Endothelial cell (in vitro differentiated cells): ENCODE measurements around the gene TMTC1. TPM values are rescaled to one million over a fixed set of nuclear protein-coding genes. Genes with fewer than 3 reads are reported as not detected.

ENCODE experiments used
- DNase-seq: peaks from one replicate; pipeline ENCODE4 v3.0.0; 2021; ENCODE audit warnings: low spot score
- H3K27ac Mint-ChIP-seq: one replicate; pipeline ENCODE4 v1.8.0; 2021; ENCODE audit warnings: mixed read lengths, inconsistent platforms; ENCODE audit not compliant: unreplicated experiment
- H3K27me3 Mint-ChIP-seq: one replicate; pipeline ENCODE4 v1.8.0; 2021; ENCODE audit warnings: mild to moderate bottlenecking, moderate library complexity, mixed read lengths, inconsistent platforms; ENCODE audit not compliant: unreplicated experiment
- H3K36me3 Mint-ChIP-seq: one replicate; pipeline ENCODE4 v1.8.0; 2021; ENCODE audit warnings: mild to moderate bottlenecking, low read depth, mixed read lengths, inconsistent platforms; ENCODE audit not compliant: unreplicated experiment
- H3K4me1 Mint-ChIP-seq: one replicate; pipeline ENCODE4 v1.8.0; 2021; ENCODE audit warnings: mild to moderate bottlenecking, mixed read lengths, inconsistent platforms; ENCODE audit not compliant: unreplicated experiment
- H3K4me3 Mint-ChIP-seq: one replicate; pipeline ENCODE4 v1.8.0; 2021; ENCODE audit warnings: mild to moderate bottlenecking, mixed read lengths, inconsistent platforms; ENCODE audit not compliant: unreplicated experiment
- H3K9me3 Mint-ChIP-seq: one replicate; pipeline ENCODE4 v1.8.0; 2021; ENCODE audit warnings: mixed read lengths, inconsistent platforms; ENCODE audit not compliant: unreplicated experiment
- total RNA-seq: library from RNA; stranded (reverse); fragmentation: NEBNext Ultra II Directional; extraction: Animal tissue kit (Norgen Biotek cat#: 25700); gene quantifications from one replicate; pipeline ENCODE4 v1.2.1, GENCODE V29; 2021; ENCODE audit not compliant: unreplicated experiment
- TF ChIP-seq, protein P1 (sequence below): fragments of 200-600 bp; sonication (generic); IDR thresholded peaks from one replicate; pipeline ENCODE4 v1.5.0; 2021; ENCODE audit warnings: antibody characterized with exemption; ENCODE audit not compliant: unreplicated experiment

Gene TMTC1
- total RNA-seq, 1 donor from 2014 or later, result 0.95 TPM

DNA sequence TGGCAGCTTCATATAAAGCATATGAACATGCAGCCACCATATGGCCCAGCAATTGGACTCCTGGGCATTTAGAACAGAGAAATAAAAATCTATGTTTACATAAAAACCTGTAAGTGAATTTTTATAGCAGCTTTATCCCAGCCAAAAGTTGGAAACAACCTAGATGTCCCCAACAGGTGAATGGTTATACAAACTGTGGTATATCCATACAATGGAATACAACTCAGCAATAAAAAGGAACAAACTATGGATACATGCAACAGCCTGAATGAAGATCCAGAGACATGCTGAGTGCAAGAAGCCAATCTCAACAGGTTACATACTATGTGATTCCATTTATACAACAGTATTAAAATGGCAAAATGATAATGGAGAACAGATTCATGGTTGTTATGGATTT lies 3.7 kb downstream of the TMTC1 start:
- TF ChIP-seq, protein P1, sequence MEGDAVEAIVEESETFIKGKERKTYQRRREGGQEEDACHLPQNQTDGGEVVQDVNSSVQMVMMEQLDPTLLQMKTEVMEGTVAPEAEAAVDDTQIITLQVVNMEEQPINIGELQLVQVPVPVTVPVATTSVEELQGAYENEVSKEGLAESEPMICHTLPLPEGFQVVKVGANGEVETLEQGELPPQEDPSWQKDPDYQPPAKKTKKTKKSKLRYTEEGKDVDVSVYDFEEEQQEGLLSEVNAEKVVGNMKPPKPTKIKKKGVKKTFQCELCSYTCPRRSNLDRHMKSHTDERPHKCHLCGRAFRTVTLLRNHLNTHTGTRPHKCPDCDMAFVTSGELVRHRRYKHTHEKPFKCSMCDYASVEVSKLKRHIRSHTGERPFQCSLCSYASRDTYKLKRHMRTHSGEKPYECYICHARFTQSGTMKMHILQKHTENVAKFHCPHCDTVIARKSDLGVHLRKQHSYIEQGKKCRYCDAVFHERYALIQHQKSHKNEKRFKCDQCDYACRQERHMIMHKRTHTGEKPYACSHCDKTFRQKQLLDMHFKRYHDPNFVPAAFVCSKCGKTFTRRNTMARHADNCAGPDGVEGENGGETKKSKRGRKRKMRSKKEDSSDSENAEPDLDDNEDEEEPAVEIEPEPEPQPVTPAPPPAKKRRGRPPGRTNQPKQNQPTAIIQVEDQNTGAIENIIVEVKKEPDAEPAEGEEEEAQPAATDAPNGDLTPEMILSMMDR, result no peak
- no peak for DNase-seq
- H3K36me3 Mint-ChIP-seq, result peaks cover 3% of the 10 kb centered on the region
- no peak overlapping the region for H3K4me3 Mint-ChIP-seq
- peaks cover 1% of the 10 kb centered on the region for H3K9me3 Mint-ChIP-seq
- peaks cover 5% of the 10 kb centered on the region for H3K27me3 Mint-ChIP-seq
- no peak overlapping the region for H3K27ac Mint-ChIP-seq
- H3K4me1 Mint-ChIP-seq, result peaks cover 3% of the 10 kb centered on the region

DNA sequence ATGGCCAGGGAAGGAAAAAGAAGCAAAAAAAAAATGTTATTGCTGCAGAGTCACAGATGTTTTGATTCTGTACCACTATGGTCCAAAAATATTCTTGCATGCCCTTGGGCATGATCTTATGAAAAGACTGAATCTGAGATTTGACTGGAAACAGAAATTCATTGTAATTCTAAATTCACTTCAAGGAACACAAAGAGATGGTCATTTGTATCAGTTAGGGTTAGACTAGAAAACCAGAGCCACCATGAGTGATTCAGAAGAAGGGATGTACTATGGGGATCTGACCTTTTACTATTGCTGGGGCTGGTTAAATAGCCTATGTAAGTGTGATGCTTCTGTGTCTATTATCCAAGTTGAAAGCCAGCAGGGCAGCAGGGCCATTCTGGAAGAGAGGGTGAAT lies 5.2 kb downstream of the TMTC1 start:
- H3K9me3 Mint-ChIP-seq, result peaks cover 7% of the 10 kb centered on the region
- no peak for DNase-seq
- TF ChIP-seq, protein P1, result no peak
- H3K4me1 Mint-ChIP-seq, result no peaks in the 10 kb centered on the region
- peaks cover 3% of the 10 kb centered on the region for H3K36me3 Mint-ChIP-seq
- H3K4me3 Mint-ChIP-seq, result no peak overlapping the region
- no peak overlapping the region for H3K27ac Mint-ChIP-seq
- peaks cover 5% of the 10 kb centered on the region for H3K27me3 Mint-ChIP-seq

DNA sequence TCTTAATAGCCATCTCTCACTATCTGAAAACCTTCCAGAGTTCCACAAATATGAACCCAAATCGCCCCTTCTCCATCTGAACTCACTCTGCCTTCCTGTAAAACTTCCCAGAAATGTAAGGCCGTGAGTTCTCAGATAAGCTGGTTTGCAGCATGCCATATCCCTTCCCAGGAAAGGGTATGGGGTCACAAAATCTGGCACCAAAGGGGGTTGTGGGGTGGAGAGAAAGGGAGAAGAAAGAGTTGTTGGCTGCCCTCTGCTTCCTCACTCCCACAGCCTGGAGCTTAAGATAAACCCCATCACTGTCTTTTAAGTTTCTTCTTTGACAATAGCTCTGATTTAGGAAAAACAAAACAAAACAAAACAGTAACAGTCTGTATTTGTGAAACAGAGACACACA lies 10.7 kb downstream of the TMTC1 start:
- peaks cover 7% of the 10 kb centered on the region for H3K9me3 Mint-ChIP-seq
- no peaks in the 10 kb centered on the region for H3K4me1 Mint-ChIP-seq
- peaks cover 3% of the 10 kb centered on the region for H3K36me3 Mint-ChIP-seq
- no peaks in the 10 kb centered on the region for H3K27me3 Mint-ChIP-seq
- H3K27ac Mint-ChIP-seq, result no peak overlapping the region
- H3K4me3 Mint-ChIP-seq, result no peak overlapping the region
- no peak for DNase-seq
- TF ChIP-seq, protein P1, result no peak

DNA sequence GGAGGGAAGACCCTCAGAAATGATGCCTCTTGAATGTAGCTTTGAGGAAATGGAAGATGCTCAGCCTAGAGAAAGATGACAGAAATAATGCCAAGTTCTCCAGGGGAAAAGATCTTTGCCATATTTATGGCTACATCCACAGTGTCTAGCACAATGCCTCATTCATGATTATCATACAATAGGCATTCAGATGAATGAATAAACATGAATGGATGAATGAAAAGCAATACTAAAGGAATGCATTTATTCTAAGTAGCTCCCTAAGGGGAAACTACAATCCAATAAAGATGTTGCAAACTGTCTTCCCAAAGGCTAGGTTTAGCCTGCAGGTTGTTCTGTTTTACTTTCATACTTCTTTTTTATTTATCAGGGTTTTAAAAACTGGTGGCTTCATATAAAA lies 12.0 kb downstream of the TMTC1 start:
- Mint-ChIP-seq H3K4me3 (no peak overlapping the region), H3K4me1 (no peaks in the 10 kb centered on the region), H3K27me3 (no peaks in the 10 kb centered on the region), H3K27ac (no peak overlapping the region), H3K9me3 (peaks cover 7% of the 10 kb centered on the region), H3K36me3 (peaks cover 3% of the 10 kb centered on the region)
- no peak for DNase-seq
- TF ChIP-seq, protein P1, result no peak

DNA sequence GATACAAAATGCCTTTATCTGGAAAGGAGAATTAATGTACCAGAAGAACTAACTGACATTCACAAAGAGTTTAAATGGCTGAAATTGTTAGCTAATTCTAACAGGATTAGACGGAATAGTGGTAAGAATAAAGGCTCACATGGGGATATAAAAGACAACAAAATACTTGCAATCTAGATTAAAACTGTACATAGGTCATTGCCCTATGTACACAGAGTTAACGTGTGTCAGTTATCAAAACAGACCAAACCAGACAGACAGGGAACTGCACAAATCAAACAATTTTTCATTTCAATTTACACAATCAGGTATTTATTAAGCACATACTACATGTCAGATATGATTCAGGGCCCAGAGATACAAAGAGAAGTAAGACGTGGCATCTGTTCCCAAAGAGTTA lies 12.6 kb downstream of the TMTC1 start:
- DNase-seq, result no peak
- Mint-ChIP-seq H3K27me3 (no peaks in the 10 kb centered on the region), H3K9me3 (peaks cover 7% of the 10 kb centered on the region), H3K27ac (no peak overlapping the region), H3K4me3 (no peak overlapping the region), H3K4me1 (no peaks in the 10 kb centered on the region), H3K36me3 (peaks cover 3% of the 10 kb centered on the region)
- TF ChIP-seq, protein P1, result no peak
